ENCODE measurements around the gene LAMP1.
"Not testable (repeated sequence)": the region's sequence is repeated elsewhere in the genome, so short reads cannot be mapped to it uniquely, and the experiment has no call there.

The LAMP1 gene

GRCh38 chr13:113297370-113298042 is 467 bp downstream of the LAMP1 start:
- peak; percentile 30 for DNase-seq (ENCODE audit: low spot score)

- peak; percentile 41 for DNase-seq (ENCODE audit: low spot score)
Observed at GRCh38 chr13:113298043-113298945, 1.3 kb downstream of the LAMP1 start.

GRCh38 chr13:113299951-113300350 is 2.9 kb downstream of the LAMP1 start:
- no peak for DNase-seq (ENCODE audit: low spot score)

GRCh38 chr13:113302986-113303385 is 5.9 kb downstream of the LAMP1 start:
- DNase-seq (ENCODE audit: low spot score): no peak

- no peak for DNase-seq (ENCODE audit: low spot score)
Observed at GRCh38 chr13:113304121-113304520, 7.1 kb downstream of the LAMP1 start.

GRCh38 chr13:113305208-113305607 is 8.2 kb downstream of the LAMP1 start:
- no peak for DNase-seq (ENCODE audit: low spot score)

- no peak for DNase-seq (ENCODE audit: low spot score)
Observed at GRCh38 chr13:113307491-113307890, 10.5 kb downstream of the LAMP1 start.

- DNase-seq (ENCODE audit: low spot score): no peak
Observed at GRCh38 chr13:113309473-113309872, 12.4 kb downstream of the LAMP1 start.

GRCh38 chr13:113314112-113314511 is 17.1 kb downstream of the LAMP1 start:
- not testable (repeated sequence) for DNase-seq (ENCODE audit: low spot score)

- not testable (repeated sequence) for DNase-seq (ENCODE audit: low spot score)
Observed at GRCh38 chr13:113314895-113315470, 17.9 kb downstream of the LAMP1 start.

- no peak for DNase-seq (ENCODE audit: low spot score)
Observed at GRCh38 chr13:113315992-113316391, 19.0 kb downstream of the LAMP1 start.

- no peak for DNase-seq (ENCODE audit: low spot score)
Observed at GRCh38 chr13:113317031-113317430, 20.0 kb downstream of the LAMP1 start.

GRCh38 chr13:113318956-113319355 is 21.9 kb downstream of the LAMP1 start:
- DNase-seq (ENCODE audit: low spot score): no peak

- no peak for DNase-seq (ENCODE audit: low spot score)
Observed at GRCh38 chr13:113319371-113319770, 22.3 kb downstream of the LAMP1 start.

GRCh38 chr13:113320226-113320875 is 23.3 kb downstream of the LAMP1 start:
- no peak for DNase-seq (ENCODE audit: low spot score)

GRCh38 chr13:113321546-113321945 is 24.5 kb downstream of the LAMP1 start:
- no peak for DNase-seq (ENCODE audit: low spot score)

GRCh38 chr13:113322043-113322461 is 25.0 kb downstream of the LAMP1 start:
- no peak for DNase-seq (ENCODE audit: low spot score)

GRCh38 chr13:113322890-113323651 is 26.0 kb downstream of the LAMP1 start:
- no peak for DNase-seq (ENCODE audit: low spot score)

GRCh38 chr13:113323869-113324268 is 26.8 kb downstream of the LAMP1 start:
- DNase-seq (ENCODE audit: low spot score): no peak

- no peak for DNase-seq (ENCODE audit: low spot score)
Observed at GRCh38 chr13:113324398-113324797, 27.4 kb downstream of the LAMP1 start.

GRCh38 chr13:113325779-113326178 is 28.7 kb downstream of the LAMP1 start:
- no peak for DNase-seq (ENCODE audit: low spot score)

- no peak for DNase-seq (ENCODE audit: low spot score)
Observed at GRCh38 chr13:113327391-113327765, 30.3 kb downstream of the LAMP1 start.
